Choroid plexus epithelial cell (primary cell): ENCODE data around the gene SETD1B.

Source experiments
- DNase-seq: peaks from one replicate; pipeline ENCODE4 v3.0.0-alpha.2; 2010; ENCODE audit warnings: low read depth
- H3K4me3 ChIP-seq: 2 replicates; pipeline ENCODE4 v1.5.1; 2011; ENCODE audit warnings: low read depth, mild to moderate bottlenecking, control low read depth, low read length, moderate library complexity
- CTCF ChIP-seq: conservative IDR thresholded peaks from 2 replicates; pipeline ENCODE4 v1.5.1; 2011; ENCODE audit warnings: low read depth, mild to moderate bottlenecking, control low read depth, inconsistent platforms, low read length, moderate library complexity

The SETD1B gene

GRCh38 chr12:121780429-121780828 lies 23.4 kb upstream of the SETD1B start:
- no peak overlapping the region for H3K4me3 ChIP-seq
- DNase-seq, result no peak
- TF ChIP-seq CTCF, result no peak

DNA sequence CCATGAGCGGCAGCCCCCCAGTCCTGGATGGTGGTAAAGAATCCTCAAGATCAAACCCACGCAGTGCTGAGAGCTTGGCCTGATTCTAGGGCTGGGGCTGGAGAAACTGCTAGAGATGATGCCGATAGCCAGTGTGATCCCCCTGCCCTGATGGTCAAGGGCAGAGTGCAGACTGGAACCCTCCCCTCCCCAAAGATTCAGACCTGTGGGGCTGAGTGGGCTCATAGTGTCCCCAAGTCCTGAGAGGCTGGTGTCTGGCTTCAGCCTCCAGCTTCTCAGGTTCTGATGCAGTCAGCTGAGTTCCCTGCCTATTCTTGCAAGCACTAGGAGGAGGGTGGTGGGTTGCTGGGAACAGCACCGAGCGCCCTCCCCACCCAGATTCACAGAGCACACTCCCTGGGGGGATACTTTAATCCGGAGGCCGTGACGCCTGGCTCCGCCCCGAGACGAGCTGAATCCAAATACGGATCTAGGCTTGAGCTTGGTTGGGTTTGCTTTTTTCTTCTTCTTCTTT lies 22.3 kb upstream of the SETD1B start:
- TF ChIP-seq CTCF, result no peak
- no peak overlapping the region for H3K4me3 ChIP-seq
- no peak for DNase-seq

DNA sequence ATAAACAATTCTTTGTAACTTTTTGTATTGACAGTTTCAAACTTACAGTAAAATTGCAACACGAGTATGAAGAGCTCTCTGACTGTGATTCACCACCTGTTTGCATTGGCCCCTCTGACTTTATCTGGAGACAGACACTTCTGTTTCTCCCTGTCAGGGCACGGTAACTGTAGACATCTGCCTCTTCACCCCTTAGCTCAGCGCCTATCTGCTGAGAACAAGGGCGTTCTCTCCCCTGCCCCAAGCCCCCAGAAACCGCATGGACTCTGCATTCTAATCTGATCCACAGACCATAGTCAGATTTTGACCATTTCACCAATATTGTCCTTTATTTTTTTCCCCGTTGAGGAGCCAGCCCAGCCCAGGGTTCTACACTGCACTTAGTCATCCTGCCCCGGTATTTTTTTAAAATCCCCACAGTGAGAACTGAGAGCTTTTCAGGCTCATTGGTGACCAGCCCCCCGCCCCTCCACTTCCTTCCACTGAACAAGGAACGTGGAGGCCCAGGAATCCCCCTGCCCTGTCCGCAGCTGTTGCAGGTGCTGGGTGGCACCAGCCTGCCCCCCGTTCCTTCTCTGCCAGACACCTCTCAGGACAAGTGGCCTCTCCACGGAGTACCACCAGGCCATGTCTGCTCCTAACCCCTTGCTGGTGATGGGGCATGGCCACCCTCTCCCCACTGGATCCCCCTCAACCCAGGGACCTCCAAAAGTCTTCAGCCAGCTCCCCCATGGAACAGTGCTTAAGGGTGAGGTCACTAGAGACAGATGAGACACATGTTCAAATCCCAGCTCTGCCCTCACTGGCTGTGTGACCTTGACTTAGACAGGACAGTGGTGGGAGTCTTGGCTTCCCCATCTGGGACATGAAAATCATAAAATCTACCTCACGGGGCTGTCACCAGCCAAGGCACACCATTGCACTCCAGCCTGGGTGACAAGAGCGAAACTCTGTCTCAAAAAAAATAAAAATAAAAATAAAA lies 21.5 kb upstream of the SETD1B start:
- peak; percentile 0 for TF ChIP-seq CTCF
- H3K4me3 ChIP-seq, result no peak overlapping the region
- peak; percentile 59 for DNase-seq

GRCh38 chr12:121783766-121784165 lies 20.0 kb upstream of the SETD1B start:
- no peak for DNase-seq
- no peak for TF ChIP-seq CTCF
- no peak overlapping the region for H3K4me3 ChIP-seq

GRCh38 chr12:121784460-121784859 lies 19.3 kb upstream of the SETD1B start:
- no peak overlapping the region for H3K4me3 ChIP-seq
- TF ChIP-seq CTCF, result no peak
- DNase-seq, result no peak

DNA sequence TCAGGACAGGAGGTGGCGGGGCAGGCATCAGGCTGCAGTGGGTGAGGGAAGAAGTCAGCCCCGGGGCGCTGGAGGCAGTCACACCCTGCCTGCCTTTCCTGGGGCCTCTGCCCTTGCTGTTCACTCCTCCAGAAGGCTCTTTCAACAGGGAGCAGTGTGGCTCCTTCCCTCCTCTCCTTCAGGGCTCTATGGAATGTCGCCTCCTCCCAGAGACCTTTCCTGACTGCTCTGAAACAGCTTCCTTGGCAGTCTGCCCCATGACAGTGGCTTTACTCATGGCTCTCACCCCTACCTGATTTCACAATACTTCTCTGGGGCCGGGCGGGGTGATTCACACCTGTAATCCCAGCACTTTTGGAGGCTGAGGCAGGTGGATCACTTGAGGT lies 17.4 kb upstream of the SETD1B start:
- DNase-seq, result peak; percentile 64
- TF ChIP-seq CTCF, result no peak
- no peak overlapping the region for H3K4me3 ChIP-seq
